Stimulated activated CD4-positive, alpha-beta T cell treated with anti-CD3 and anti-CD28 coated beads, TNF-alpha, amount 100 ng/mL, for 24 hours (primary cell): Measurements from ENCODE around the gene RAB4B.
"Not testable (repeated sequence)": the region's sequence is repeated elsewhere in the genome, so short reads cannot be mapped to it uniquely, and the experiment has no call there.

Experiments
- DNase-seq, 3 experiments: peaks; one replicate each; pipeline ENCODE4 v3.0.0-alpha.2; 2020; ENCODE audit warnings: low read depth in 3 of 3

RAB4B gene

GRCh38 chr19:40750874-40751537, 27.0 kb upstream of the RAB4B start, which contains the start of gene SNRPA:
SNRPA (plus strand) TSS chr19:40751203; CDS start chr19:40751409, 206 bp downstream.
- DNase-seq, result peak; percentile 90 to 97 (median 94)

DNA sequence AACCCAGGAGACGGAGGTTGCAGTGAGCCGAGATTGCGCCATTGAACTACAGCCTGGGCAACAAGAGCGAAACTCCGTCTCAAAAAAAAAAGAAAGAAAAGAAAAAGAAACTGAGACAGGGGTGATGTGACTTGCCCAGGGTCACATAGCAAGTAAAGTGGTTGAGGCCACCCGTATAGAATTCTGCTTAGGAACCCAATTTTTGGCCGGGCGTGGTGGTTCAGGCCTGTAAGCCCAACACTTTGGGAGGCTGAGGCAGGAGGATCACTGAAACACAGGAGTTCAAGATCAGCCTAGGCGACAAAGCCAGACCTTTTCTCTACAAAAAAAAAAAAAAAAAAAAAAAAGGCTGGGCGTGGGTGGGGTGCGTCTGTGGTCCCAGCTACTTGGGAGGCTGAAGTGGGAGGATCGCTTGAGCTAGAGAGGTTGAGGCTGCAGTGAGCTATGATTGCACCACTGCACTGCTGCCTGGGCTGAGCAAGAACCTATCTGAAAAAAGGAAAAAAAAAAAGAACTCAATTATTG, 25.7 kb upstream of the RAB4B start:
- no peak for DNase-seq

GRCh38 chr19:40754611-40755247, 23.3 kb upstream of the RAB4B start:
- peak; percentile 42 to 75 (median 57) for DNase-seq

DNA sequence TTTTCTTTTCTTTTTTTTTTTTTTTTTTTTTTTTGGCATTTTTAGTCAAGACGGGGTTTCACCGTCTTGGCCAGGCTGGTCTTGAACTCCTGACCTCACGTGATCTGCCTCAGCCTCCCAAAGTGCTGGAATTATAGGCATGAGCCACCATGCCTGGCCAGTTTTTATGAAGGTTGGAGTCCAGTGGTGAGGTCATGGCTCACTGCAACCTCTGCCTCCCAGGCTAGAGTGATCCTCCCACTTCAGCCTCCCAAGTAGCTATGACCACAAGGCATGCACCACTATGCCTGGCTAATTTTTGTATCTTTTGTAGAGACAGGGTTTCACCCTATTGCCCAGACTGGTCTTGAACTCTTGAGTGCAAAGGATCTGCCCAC, 22.8 kb upstream of the RAB4B start:
- no peak for DNase-seq

- no peak for DNase-seq
Measured at GRCh38 chr19:40755791-40756190, 22.3 kb upstream of the RAB4B start.

DNA sequence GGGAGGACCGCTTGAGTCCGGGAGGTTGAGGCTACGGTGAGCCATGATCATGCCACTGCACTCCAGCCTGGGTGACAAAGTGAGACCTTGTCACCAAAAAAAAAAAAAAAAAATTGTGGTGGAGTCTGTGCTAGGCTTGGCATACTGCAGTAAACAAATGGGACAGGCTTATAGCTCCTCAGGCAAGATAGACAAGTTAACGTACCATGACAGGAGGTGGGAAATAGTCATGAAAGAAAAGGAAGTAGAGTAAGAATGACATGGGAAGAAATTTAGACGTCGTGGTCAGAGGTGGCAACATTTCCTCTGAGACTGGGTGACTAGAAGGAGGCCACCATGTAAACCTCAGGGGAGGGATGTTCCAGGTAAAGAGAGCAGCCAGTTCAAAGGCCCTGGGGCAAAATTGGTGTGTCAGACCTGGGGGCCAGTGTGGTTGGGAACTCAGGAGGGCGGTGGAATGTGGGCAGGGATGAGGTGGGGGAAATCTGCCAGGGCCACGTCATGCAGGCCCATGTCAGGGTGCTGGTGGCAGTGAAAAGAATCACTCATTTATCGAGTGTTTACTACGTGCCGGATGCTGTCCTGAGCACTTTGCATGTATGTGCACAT, 21.4 kb upstream of the RAB4B start:
- peak in 1 of 3 experiments; percentile 44 for DNase-seq

- no peak for DNase-seq
Measured at GRCh38 chr19:40758491-40758890, 19.6 kb upstream of the RAB4B start.

GRCh38 chr19:40759352-40759751, 18.7 kb upstream of the RAB4B start:
- DNase-seq, result no peak

GRCh38 chr19:40762754-40763470, 15.1 kb upstream of the RAB4B start:
- no peak for DNase-seq

GRCh38 chr19:40763526-40763925, 14.5 kb upstream of the RAB4B start:
- DNase-seq, result no peak

DNA sequence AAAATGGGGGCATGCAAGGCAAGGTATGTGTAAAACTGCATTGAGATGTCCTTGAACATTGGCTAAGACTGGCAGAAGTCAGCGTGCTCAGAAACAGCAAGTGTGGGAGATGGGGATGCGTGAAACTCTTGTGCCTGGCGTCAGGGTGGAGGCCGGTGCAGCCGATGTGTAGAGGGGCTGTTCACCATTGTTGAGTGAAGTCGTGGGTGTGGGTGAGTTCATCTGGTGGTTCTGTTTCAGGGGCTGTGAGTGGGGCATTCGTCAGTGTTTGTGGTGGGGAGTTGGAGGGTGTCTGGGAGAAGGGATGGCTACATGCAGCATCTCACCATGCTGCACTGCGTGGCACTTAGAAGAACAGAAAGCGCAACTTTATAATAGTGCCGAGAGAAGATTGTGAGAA, 14.1 kb upstream of the RAB4B start:
- DNase-seq, result no peak

DNA sequence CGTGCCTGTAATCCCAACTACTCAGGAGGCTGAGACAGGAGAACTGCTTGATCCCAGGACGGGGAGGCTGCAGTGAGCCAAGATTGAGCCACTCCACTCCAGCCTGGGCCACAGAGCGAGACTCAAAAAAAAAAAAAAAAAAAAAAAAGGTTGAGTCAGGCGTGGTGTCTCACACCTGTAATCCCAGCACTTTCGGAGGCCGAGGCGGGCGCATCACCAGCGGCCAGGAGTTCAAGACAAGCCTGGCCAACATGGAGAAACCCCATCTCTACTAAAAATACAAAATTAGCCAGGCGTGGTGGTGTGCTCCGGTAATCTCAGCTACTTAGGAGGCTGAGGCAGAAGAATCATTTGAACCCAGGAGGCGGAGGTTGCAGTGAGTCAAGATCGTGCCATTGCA, 11.7 kb upstream of the RAB4B start:
- DNase-seq, result not testable (repeated sequence)

GRCh38 chr19:40768869-40769268, 9.2 kb upstream of the RAB4B start:
- DNase-seq, result no peak

- not testable (repeated sequence) for DNase-seq
Measured at GRCh38 chr19:40771101-40771862, 6.8 kb upstream of the RAB4B start.

- no peak for DNase-seq
Measured at GRCh38 chr19:40774916-40775631, 3.0 kb upstream of the RAB4B start, which contains the start of gene MIA. MIA (plus strand) TSS chr19:40775521; CDS start chr19:40775543, 22 bp downstream.

DNA sequence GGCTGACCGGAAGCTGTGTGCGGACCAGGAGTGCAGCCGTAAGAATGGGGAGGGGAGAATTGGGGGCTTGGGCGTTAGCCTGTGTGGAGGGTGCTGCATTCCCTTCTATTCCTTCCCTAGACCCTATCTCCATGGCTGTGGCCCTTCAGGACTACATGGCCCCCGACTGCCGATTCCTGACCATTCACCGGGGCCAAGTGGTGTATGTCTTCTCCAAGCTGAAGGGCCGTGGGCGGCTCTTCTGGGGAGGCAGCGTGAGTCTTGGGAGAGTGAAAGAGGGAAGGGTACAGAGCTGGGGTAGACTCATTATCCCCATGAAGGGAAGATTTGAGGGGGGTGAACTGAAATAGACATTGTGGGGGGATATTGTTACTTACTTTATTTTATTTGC, 2.4 kb upstream of the RAB4B start:
- DNase-seq, result no peak

GRCh38 chr19:40776364-40776763, 1.7 kb upstream of the RAB4B start:
- no peak for DNase-seq

DNA sequence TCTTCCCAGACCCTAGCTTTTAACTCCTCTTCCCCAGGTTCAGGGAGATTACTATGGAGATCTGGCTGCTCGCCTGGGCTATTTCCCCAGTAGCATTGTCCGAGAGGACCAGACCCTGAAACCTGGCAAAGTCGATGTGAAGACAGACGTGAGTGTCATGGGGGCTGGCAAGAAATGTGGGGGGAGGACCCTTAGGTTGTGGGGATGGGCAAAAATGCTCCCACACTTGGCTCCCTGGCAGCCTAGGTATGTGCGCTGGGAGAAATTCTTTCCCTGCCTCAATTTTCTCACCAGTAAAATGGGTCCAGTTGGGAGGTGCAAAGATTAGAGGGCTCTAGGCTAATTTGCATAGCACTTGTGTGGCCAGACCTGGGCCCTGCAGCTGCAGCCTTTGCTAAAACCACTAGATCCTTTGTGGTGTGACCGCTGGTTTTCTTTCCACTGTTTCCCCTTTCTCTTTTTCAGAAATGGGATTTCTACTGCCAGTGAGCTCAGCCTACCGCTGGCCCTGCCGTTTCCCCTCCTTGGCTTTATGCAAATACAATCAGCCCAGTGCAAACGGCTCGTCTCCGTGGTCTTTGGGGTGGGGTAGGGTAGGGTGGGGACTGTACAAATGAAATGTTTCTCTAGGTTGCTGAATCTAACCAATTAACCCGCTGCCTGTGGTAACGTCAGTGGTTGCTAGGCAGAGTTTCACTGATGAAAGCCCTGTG, 959 bp upstream of the RAB4B start:
- peak; percentile 70 to 87 (median 86) for DNase-seq

- no peak for DNase-seq
Measured at GRCh38 chr19:40777645-40777936, 456 bp upstream of the RAB4B start.

- DNase-seq, result no peak
Measured at GRCh38 chr19:40778706-40779284, 748 bp downstream of the RAB4B start.
